WTC11 (cell line): ENCODE results near the gene ABCC9. TPM values are rescaled to one million over a fixed set of nuclear protein-coding genes. Genes with fewer than 3 reads are reported as not detected.

ENCODE experiments used
- ATAC-seq: fragments of 200-7000 bp; cut with Tn5 transposase; 2 replicates; pipeline ENCODE4 v1.10.0; 2021; ENCODE audit warnings: mild to moderate bottlenecking, moderate library complexity
- CTCF ChIA-PET: fragments of 300-600 bp; sonication (Branson Sonifier 250); formaldehyde crosslinking; loops from one replicate; lab custom pipeline; 2021; ENCODE audit warnings: antibody characterized with exemption; lab: Charles Lee
- POLR2A ChIA-PET: fragments of 350-600 bp; sonication (Branson Sonifier 250); formaldehyde crosslinking; loops from one replicate; lab custom pipeline; 2021; ENCODE audit warnings: antibody characterized with exemption; lab: Charles Lee
- DNase-seq: peaks from one replicate; pipeline ENCODE4 v3.0.0; 2021; ENCODE audit warnings: low spot score
- H3K27ac Mint-ChIP-seq: 2 replicates; pipeline ENCODE4 v1.8.0; 2021; ENCODE audit warnings: mixed read lengths
- H3K27me3 Mint-ChIP-seq: 2 replicates; pipeline ENCODE4 v1.8.0; 2021; ENCODE audit warnings: low read depth, mild to moderate bottlenecking, moderate library complexity, mixed read lengths
- H3K36me3 Mint-ChIP-seq: 2 replicates; pipeline ENCODE4 v1.8.0; 2021; ENCODE audit warnings: mixed read lengths
- H3K4me1 Mint-ChIP-seq: 2 replicates; pipeline ENCODE4 v1.8.0; 2022; ENCODE audit warnings: mixed read lengths
- H3K4me3 Mint-ChIP-seq: 2 replicates; pipeline ENCODE4 v1.8.0; 2021; ENCODE audit warnings: mild to moderate bottlenecking, moderate library complexity, mixed read lengths
- H3K9me3 Mint-ChIP-seq: 2 replicates; pipeline ENCODE4 v1.8.0; 2021; ENCODE audit warnings: mixed read lengths
- NR1H2 ChIP-seq: sonication (generic); formaldehyde crosslinking; IDR thresholded peaks from 2 replicates; pipeline ENCODE4 v1.9.0; 2021; ENCODE audit warnings: mild to moderate bottlenecking, moderate library complexity, missing genetic modification reagents
- OVOL2 ChIP-seq: fragments of 250-450 bp; sonication (Bioruptor Pico); IDR thresholded peaks from 2 replicates; pipeline ENCODE4 v1.9.0; 2021; ENCODE audit warnings: mild to moderate bottlenecking, borderline replicate concordance
- SMAD3 ChIP-seq: sonication (generic); formaldehyde crosslinking; IDR thresholded peaks from 2 replicates; pipeline ENCODE4 v1.8.0; 2022; ENCODE audit warnings: missing genetic modification reagents, mild to moderate bottlenecking, borderline replicate concordance
- ZNF138 ChIP-seq: sonication (generic); formaldehyde crosslinking; conservative IDR thresholded peaks from 2 replicates; pipeline ENCODE4 v1.8.1; 2022; ENCODE audit warnings: mild to moderate bottlenecking, moderate library complexity, missing genetic modification reagents
- ZNF232 ChIP-seq: sonication (generic); formaldehyde crosslinking; IDR thresholded peaks from 2 replicates; pipeline ENCODE4 v1.8.0; 2022; ENCODE audit warnings: mild to moderate bottlenecking, missing genetic modification reagents
- ZNF416 ChIP-seq: fragments of 250-450 bp; sonication (Bioruptor Pico); IDR thresholded peaks from 2 replicates; pipeline ENCODE4 v1.9.0; 2021; ENCODE audit warnings: mild to moderate bottlenecking, inconsistent platforms
- ZNF423 ChIP-seq: fragments of 250-450 bp; sonication (Bioruptor Pico); IDR thresholded peaks from 2 replicates; pipeline ENCODE4 v2.1.2; 2022; ENCODE audit warnings: mild to moderate bottlenecking, moderate library complexity
- total RNA-seq: library from RNA; stranded (reverse); gene quantifications from 3 replicates; pipeline ENCODE4 v1.2.3, GENCODE V29; 2021
- TF ChIP-seq, protein P1 (sequence below): fragments of 250-450 bp; sonication (Bioruptor Pico); IDR thresholded peaks from 2 replicates; pipeline ENCODE4 v2.1.2; 2022; ENCODE audit warnings: mild to moderate bottlenecking, moderate library complexity
- TF ChIP-seq, protein P2 (sequence below): sonication (generic); formaldehyde crosslinking; conservative IDR thresholded peaks from 2 replicates; pipeline ENCODE4 v1.8.1; 2023; ENCODE audit warnings: mild to moderate bottlenecking, low read depth, missing genetic modification reagents, moderate library complexity
- TF ChIP-seq, protein P3 (sequence below): sonication (generic); formaldehyde crosslinking; IDR thresholded peaks from 2 replicates; pipeline ENCODE4 v1.8.1; 2022; ENCODE audit warnings: missing genetic modification reagents, borderline replicate concordance
- TF ChIP-seq, protein P4 (sequence below): sonication (generic); formaldehyde crosslinking; conservative IDR thresholded peaks from 2 replicates; pipeline ENCODE4 v1.8.1; 2022; ENCODE audit warnings: mild to moderate bottlenecking, missing genetic modification reagents
- TF ChIP-seq, protein P5 (sequence below): sonication (generic); formaldehyde crosslinking; IDR thresholded peaks from 2 replicates; pipeline ENCODE4 v1.8.0; 2023; ENCODE audit warnings: missing genetic modification reagents, mild to moderate bottlenecking, borderline replicate concordance
- TF ChIP-seq, protein P6 (sequence below): sonication (generic); formaldehyde crosslinking; IDR thresholded peaks from 2 replicates; pipeline ENCODE4 v1.8.1; 2022; ENCODE audit warnings: mild to moderate bottlenecking, moderate library complexity, missing genetic modification reagents
- TF ChIP-seq, protein P7 (sequence below): fragments of 200-600 bp; IDR thresholded peaks from 2 replicates; pipeline ENCODE4 v1.8.0; 2022; ENCODE audit warnings: antibody characterized with exemption
- TF ChIP-seq, protein P8 (sequence below): sonication (generic); formaldehyde crosslinking; IDR thresholded peaks from 2 replicates; pipeline ENCODE4 v1.8.0; 2022; ENCODE audit warnings: mild to moderate bottlenecking, missing genetic modification reagents
- TF ChIP-seq, protein P9 (sequence below): sonication (generic); formaldehyde crosslinking; IDR thresholded peaks from 2 replicates; pipeline ENCODE4 v1.8.1; 2023; ENCODE audit warnings: mild to moderate bottlenecking, missing genetic modification reagents, borderline replicate concordance

Gene ABCC9
- total RNA-seq, 1 experiment from 2014 or later = 0.04 TPM

DNA sequence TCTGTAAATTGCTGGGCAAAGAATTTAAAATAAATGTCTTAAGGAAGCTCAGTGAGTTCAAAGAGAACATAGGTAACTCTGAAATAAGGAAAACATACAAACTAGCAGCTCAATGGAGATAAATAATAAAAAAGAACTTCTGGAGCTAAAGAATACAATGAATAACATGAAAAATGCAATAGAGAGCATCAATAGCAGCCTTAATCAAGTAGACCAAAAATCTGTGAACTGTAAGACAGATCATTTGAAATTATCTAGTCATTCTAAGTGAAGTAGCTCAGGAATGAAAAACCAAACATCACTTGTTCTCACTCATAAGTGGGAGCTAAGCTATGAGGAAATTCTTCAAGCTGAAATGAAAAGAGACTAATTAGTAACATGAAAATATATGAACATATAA is 5.8 kb upstream of the ABCC9 start:
- peaks cover 14% of the 10 kb centered on the region for H3K9me3 Mint-ChIP-seq
- TF ChIP-seq, protein P1, sequence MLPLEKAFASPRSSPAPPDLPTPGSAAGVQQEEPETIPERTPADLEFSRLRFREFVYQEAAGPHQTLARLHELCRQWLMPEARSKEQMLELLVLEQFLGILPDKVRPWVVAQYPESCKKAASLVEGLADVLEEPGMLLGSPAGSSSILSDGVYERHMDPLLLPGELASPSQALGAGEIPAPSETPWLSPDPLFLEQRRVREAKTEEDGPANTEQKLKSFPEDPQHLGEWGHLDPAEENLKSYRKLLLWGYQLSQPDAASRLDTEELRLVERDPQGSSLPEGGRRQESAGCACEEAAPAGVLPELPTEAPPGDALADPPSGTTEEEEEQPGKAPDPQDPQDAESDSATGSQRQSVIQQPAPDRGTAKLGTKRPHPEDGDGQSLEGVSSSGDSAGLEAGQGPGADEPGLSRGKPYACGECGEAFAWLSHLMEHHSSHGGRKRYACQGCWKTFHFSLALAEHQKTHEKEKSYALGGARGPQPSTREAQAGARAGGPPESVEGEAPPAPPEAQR (CRISPR knock-in tag) = no peak
- TF ChIP-seq, protein P2, sequence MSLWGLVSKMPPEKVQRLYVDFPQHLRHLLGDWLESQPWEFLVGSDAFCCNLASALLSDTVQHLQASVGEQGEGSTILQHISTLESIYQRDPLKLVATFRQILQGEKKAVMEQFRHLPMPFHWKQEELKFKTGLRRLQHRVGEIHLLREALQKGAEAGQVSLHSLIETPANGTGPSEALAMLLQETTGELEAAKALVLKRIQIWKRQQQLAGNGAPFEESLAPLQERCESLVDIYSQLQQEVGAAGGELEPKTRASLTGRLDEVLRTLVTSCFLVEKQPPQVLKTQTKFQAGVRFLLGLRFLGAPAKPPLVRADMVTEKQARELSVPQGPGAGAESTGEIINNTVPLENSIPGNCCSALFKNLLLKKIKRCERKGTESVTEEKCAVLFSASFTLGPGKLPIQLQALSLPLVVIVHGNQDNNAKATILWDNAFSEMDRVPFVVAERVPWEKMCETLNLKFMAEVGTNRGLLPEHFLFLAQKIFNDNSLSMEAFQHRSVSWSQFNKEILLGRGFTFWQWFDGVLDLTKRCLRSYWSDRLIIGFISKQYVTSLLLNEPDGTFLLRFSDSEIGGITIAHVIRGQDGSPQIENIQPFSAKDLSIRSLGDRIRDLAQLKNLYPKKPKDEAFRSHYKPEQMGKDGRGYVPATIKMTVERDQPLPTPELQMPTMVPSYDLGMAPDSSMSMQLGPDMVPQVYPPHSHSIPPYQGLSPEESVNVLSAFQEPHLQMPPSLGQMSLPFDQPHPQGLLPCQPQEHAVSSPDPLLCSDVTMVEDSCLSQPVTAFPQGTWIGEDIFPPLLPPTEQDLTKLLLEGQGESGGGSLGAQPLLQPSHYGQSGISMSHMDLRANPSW (CRISPR knock-in tag) = no peak
- TF ChIP-seq, protein P3, sequence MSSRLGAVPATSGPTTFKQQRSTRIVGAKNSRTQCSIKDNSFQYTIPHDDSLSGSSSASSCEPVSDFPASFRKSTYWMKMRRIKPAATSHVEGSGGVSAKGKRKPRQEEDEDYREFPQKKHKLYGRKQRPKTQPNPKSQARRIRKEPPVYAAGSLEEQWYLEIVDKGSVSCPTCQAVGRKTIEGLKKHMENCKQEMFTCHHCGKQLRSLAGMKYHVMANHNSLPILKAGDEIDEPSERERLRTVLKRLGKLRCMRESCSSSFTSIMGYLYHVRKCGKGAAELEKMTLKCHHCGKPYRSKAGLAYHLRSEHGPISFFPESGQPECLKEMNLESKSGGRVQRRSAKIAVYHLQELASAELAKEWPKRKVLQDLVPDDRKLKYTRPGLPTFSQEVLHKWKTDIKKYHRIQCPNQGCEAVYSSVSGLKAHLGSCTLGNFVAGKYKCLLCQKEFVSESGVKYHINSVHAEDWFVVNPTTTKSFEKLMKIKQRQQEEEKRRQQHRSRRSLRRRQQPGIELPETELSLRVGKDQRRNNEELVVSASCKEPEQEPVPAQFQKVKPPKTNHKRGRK (CRISPR knock-in tag) = no peak
- TF ChIP-seq ZNF423 (CRISPR knock-in tag) (no peak), NR1H2 (CRISPR knock-in tag) (no peak), ZNF416 (CRISPR knock-in tag) (no peak), ZNF138 (no peak), ZNF232 (CRISPR knock-in tag) (no peak), SMAD3 (CRISPR knock-in tag) (no peak), OVOL2 (no peak)
- TF ChIP-seq, protein P4, sequence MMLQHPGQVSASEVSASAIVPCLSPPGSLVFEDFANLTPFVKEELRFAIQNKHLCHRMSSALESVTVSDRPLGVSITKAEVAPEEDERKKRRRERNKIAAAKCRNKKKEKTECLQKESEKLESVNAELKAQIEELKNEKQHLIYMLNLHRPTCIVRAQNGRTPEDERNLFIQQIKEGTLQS (CRISPR knock-in tag) = no peak
- TF ChIP-seq, protein P5, sequence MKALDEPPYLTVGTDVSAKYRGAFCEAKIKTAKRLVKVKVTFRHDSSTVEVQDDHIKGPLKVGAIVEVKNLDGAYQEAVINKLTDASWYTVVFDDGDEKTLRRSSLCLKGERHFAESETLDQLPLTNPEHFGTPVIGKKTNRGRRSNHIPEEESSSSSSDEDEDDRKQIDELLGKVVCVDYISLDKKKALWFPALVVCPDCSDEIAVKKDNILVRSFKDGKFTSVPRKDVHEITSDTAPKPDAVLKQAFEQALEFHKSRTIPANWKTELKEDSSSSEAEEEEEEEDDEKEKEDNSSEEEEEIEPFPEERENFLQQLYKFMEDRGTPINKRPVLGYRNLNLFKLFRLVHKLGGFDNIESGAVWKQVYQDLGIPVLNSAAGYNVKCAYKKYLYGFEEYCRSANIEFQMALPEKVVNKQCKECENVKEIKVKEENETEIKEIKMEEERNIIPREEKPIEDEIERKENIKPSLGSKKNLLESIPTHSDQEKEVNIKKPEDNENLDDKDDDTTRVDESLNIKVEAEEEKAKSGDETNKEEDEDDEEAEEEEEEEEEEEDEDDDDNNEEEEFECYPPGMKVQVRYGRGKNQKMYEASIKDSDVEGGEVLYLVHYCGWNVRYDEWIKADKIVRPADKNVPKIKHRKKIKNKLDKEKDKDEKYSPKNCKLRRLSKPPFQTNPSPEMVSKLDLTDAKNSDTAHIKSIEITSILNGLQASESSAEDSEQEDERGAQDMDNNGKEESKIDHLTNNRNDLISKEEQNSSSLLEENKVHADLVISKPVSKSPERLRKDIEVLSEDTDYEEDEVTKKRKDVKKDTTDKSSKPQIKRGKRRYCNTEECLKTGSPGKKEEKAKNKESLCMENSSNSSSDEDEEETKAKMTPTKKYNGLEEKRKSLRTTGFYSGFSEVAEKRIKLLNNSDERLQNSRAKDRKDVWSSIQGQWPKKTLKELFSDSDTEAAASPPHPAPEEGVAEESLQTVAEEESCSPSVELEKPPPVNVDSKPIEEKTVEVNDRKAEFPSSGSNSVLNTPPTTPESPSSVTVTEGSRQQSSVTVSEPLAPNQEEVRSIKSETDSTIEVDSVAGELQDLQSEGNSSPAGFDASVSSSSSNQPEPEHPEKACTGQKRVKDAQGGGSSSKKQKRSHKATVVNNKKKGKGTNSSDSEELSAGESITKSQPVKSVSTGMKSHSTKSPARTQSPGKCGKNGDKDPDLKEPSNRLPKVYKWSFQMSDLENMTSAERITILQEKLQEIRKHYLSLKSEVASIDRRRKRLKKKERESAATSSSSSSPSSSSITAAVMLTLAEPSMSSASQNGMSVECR = no peak
- TF ChIP-seq, protein P6, sequence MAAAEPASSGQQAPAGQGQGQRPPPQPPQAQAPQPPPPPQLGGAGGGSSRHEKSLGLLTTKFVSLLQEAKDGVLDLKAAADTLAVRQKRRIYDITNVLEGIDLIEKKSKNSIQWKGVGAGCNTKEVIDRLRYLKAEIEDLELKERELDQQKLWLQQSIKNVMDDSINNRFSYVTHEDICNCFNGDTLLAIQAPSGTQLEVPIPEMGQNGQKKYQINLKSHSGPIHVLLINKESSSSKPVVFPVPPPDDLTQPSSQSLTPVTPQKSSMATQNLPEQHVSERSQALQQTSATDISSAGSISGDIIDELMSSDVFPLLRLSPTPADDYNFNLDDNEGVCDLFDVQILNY (CRISPR knock-in tag) = no peak
- TF ChIP-seq, protein P7, sequence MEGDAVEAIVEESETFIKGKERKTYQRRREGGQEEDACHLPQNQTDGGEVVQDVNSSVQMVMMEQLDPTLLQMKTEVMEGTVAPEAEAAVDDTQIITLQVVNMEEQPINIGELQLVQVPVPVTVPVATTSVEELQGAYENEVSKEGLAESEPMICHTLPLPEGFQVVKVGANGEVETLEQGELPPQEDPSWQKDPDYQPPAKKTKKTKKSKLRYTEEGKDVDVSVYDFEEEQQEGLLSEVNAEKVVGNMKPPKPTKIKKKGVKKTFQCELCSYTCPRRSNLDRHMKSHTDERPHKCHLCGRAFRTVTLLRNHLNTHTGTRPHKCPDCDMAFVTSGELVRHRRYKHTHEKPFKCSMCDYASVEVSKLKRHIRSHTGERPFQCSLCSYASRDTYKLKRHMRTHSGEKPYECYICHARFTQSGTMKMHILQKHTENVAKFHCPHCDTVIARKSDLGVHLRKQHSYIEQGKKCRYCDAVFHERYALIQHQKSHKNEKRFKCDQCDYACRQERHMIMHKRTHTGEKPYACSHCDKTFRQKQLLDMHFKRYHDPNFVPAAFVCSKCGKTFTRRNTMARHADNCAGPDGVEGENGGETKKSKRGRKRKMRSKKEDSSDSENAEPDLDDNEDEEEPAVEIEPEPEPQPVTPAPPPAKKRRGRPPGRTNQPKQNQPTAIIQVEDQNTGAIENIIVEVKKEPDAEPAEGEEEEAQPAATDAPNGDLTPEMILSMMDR = no peak
- TF ChIP-seq, protein P8, sequence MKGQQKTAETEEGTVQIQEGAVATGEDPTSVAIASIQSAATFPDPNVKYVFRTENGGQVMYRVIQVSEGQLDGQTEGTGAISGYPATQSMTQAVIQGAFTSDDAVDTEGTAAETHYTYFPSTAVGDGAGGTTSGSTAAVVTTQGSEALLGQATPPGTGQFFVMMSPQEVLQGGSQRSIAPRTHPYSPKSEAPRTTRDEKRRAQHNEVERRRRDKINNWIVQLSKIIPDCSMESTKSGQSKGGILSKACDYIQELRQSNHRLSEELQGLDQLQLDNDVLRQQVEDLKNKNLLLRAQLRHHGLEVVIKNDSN (CRISPR knock-in tag) = no peak
- TF ChIP-seq, protein P9, sequence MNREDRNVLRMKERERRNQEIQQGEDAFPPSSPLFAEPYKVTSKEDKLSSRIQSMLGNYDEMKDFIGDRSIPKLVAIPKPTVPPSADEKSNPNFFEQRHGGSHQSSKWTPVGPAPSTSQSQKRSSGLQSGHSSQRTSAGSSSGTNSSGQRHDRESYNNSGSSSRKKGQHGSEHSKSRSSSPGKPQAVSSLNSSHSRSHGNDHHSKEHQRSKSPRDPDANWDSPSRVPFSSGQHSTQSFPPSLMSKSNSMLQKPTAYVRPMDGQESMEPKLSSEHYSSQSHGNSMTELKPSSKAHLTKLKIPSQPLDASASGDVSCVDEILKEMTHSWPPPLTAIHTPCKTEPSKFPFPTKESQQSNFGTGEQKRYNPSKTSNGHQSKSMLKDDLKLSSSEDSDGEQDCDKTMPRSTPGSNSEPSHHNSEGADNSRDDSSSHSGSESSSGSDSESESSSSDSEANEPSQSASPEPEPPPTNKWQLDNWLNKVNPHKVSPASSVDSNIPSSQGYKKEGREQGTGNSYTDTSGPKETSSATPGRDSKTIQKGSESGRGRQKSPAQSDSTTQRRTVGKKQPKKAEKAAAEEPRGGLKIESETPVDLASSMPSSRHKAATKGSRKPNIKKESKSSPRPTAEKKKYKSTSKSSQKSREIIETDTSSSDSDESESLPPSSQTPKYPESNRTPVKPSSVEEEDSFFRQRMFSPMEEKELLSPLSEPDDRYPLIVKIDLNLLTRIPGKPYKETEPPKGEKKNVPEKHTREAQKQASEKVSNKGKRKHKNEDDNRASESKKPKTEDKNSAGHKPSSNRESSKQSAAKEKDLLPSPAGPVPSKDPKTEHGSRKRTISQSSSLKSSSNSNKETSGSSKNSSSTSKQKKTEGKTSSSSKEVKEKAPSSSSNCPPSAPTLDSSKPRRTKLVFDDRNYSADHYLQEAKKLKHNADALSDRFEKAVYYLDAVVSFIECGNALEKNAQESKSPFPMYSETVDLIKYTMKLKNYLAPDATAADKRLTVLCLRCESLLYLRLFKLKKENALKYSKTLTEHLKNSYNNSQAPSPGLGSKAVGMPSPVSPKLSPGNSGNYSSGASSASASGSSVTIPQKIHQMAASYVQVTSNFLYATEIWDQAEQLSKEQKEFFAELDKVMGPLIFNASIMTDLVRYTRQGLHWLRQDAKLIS (CRISPR knock-in tag) = no peak
- TF ChIP-seq, all 79 proteins: peak for 0
- Mint-ChIP-seq H3K4me1 (no peaks in the 10 kb centered on the region), H3K27ac (no peak overlapping the region), H3K36me3 (no peaks in the 10 kb centered on the region), H3K4me3 (no peak overlapping the region), H3K27me3 (peaks cover 21% of the 10 kb centered on the region)
- POLR2A ChIA-PET = no interaction called here
- CTCF ChIA-PET = interaction anchor here (0.9 kb wide), 1 partner anchor 79 kb away, joined by 4 read pairs; no protein-coding TSS in a partner anchor
- DNase-seq (no peak), ATAC-seq (no peak)
